ENCODE data around the gene S100A11. TPM values are rescaled to one million over a fixed set of nuclear protein-coding genes. Genes with fewer than 3 reads are reported as not detected.

The S100A11 gene
- total RNA-seq, 3 donors from 2014 or later (not counting 1 experiment from before 2014, with no cell fraction given): 70.5 to 114 (median 88.9) TPM

- Histone ChIP-seq H3K27me3 (ENCODE audit: control insufficient read depth, insufficient read depth, low read length) (no peaks in the 10 kb centered on the region), H3K36me3 (ENCODE audit: control insufficient read depth, insufficient read depth, low read length) (no peaks in the 10 kb centered on the region), H3K9me3 (ENCODE audit: control insufficient read depth, insufficient read depth, low read length) (no peaks in the 10 kb centered on the region), H3K27ac (ENCODE audit: low read length) (peak overlapping the region; percentile 94), H3K4me3 (ENCODE audit: low read length) (peak overlapping the region; percentile 14), H3K4me1 (ENCODE audit: control insufficient read depth, insufficient read depth, low read length) (peaks cover 29% of the 10 kb centered on the region)
- DNase-seq (peak; percentile 80 to 91), ATAC-seq (peak; percentile 89 to 95 (median 91))
- H3K4me1 Mint-ChIP-seq: peaks cover 16 to 20% of the 10 kb centered on the region in 2 donors
- TF ChIP-seq CTCF (IDR thresholded peaks at IDR 0.05): peak; percentile 53
- 3% methylated on average over 13 of the region's 13 CpGs for WGBS (ENCODE audit: insufficient coverage)
- H3K9me3 Mint-ChIP-seq: no peaks in the 10 kb centered on the region
- peak overlapping the region; percentile 95 to 97 for H3K27ac Mint-ChIP-seq
- no peaks in the 10 kb centered on the region for H3K36me3 Mint-ChIP-seq
- no peaks in the 10 kb centered on the region for H3K27me3 Mint-ChIP-seq (ENCODE audit: low read depth in 2 of 2)
- H3K4me3 Mint-ChIP-seq: peak overlapping the region; percentile 86
- intact Hi-C loops (cut with micrococcal nuclease): loop anchor here (1.0 to 5.0 kb wide), 2 partner anchors 12 to 101 kb away; no protein-coding TSS in a partner anchor
Measured at GRCh38 chr1:152047730-152048415, 11.1 kb upstream of the S100A11 start.

- H3K9me3 Mint-ChIP-seq: no peaks in the 10 kb centered on the region
- intact Hi-C loops (cut with micrococcal nuclease): loop anchor here (5.0 kb wide), 1 partner anchor 100 kb away; no protein-coding TSS in a partner anchor
- WGBS (ENCODE audit: insufficient coverage): 70% methylated on average over 5 of the region's 5 CpGs
- Histone ChIP-seq H3K36me3 (ENCODE audit: control insufficient read depth, insufficient read depth, low read length) (no peaks in the 10 kb centered on the region), H3K9me3 (ENCODE audit: control insufficient read depth, insufficient read depth, low read length) (no peaks in the 10 kb centered on the region), H3K27me3 (ENCODE audit: control insufficient read depth, insufficient read depth, low read length) (no peaks in the 10 kb centered on the region), H3K4me3 (ENCODE audit: low read length) (peak overlapping the region; percentile 14), H3K27ac (ENCODE audit: low read length) (peak overlapping the region; percentile 94), H3K4me1 (ENCODE audit: control insufficient read depth, insufficient read depth, low read length) (peaks cover 26% of the 10 kb centered on the region)
- peak overlapping the region; percentile 86 for H3K4me3 Mint-ChIP-seq
- H3K27me3 Mint-ChIP-seq (ENCODE audit: low read depth in 2 of 2): no peaks in the 10 kb centered on the region
- peaks cover 15 to 16% of the 10 kb centered on the region in 2 donors for H3K4me1 Mint-ChIP-seq
- ATAC-seq (no peak), DNase-seq (no peak)
- no peak for TF ChIP-seq CTCF (IDR thresholded peaks at IDR 0.05)
- H3K27ac Mint-ChIP-seq: peak overlapping the region; percentile 95 to 97
- H3K36me3 Mint-ChIP-seq: no peaks in the 10 kb centered on the region
Measured at GRCh38 chr1:152047413-152047729, 10.6 kb upstream of the S100A11 start.

GRCh38 chr1:152044386-152044785 is 7.6 kb upstream of the S100A11 start:
- ATAC-seq: no peak
- WGBS (ENCODE audit: insufficient coverage): no CpG with 5 or more reads among the region's 3 CpGs
- Mint-ChIP-seq H3K27me3 (ENCODE audit: low read depth in 2 of 2) (no peaks in the 10 kb centered on the region), H3K9me3 (no peaks in the 10 kb centered on the region), H3K27ac (no peak overlapping the region), H3K36me3 (no peaks in the 10 kb centered on the region), H3K4me3 (no peak overlapping the region), H3K4me1 (peaks cover 15 to 16% of the 10 kb centered on the region in 2 donors)
- no peaks in the 10 kb centered on the region for H3K9me3 ChIP-seq (ENCODE audit: control insufficient read depth, insufficient read depth, low read length)
- no peak overlapping the region for H3K4me3 ChIP-seq (ENCODE audit: low read length)
- intact Hi-C loops (cut with micrococcal nuclease): no loop called here
- no peaks in the 10 kb centered on the region for H3K27me3 ChIP-seq (ENCODE audit: control insufficient read depth, insufficient read depth, low read length)
- H3K36me3 ChIP-seq (ENCODE audit: control insufficient read depth, insufficient read depth, low read length): no peaks in the 10 kb centered on the region
- no peak for TF ChIP-seq CTCF (IDR thresholded peaks at IDR 0.05)
- no peak for DNase-seq
- peaks cover 26% of the 10 kb centered on the region for H3K4me1 ChIP-seq (ENCODE audit: control insufficient read depth, insufficient read depth, low read length)
- H3K27ac ChIP-seq (ENCODE audit: low read length): no peak overlapping the region

GRCh38 chr1:152043870-152044269 is 7.1 kb upstream of the S100A11 start:
- H3K27ac ChIP-seq (ENCODE audit: low read length): no peak overlapping the region
- intact Hi-C loops (cut with micrococcal nuclease): no loop called here
- peaks cover 15 to 16% of the 10 kb centered on the region in 2 donors for H3K4me1 Mint-ChIP-seq
- H3K9me3 ChIP-seq (ENCODE audit: control insufficient read depth, insufficient read depth, low read length): no peaks in the 10 kb centered on the region
- H3K9me3 Mint-ChIP-seq: no peaks in the 10 kb centered on the region
- H3K4me3 ChIP-seq (ENCODE audit: low read length): no peak overlapping the region
- H3K36me3 Mint-ChIP-seq: no peaks in the 10 kb centered on the region
- no peak overlapping the region for H3K4me3 Mint-ChIP-seq
- no peaks in the 10 kb centered on the region for H3K27me3 ChIP-seq (ENCODE audit: control insufficient read depth, insufficient read depth, low read length)
- no peaks in the 10 kb centered on the region for H3K36me3 ChIP-seq (ENCODE audit: control insufficient read depth, insufficient read depth, low read length)
- no peak overlapping the region for H3K27ac Mint-ChIP-seq
- peaks cover 25% of the 10 kb centered on the region for H3K4me1 ChIP-seq (ENCODE audit: control insufficient read depth, insufficient read depth, low read length)
- 95% methylated on average over 4 of the region's 5 CpGs for WGBS (ENCODE audit: insufficient coverage)
- TF ChIP-seq CTCF (IDR thresholded peaks at IDR 0.05): no peak
- ATAC-seq: no peak
- H3K27me3 Mint-ChIP-seq (ENCODE audit: low read depth in 2 of 2): no peaks in the 10 kb centered on the region
- no peak for DNase-seq
